Epithelial cell of proximal tubule (primary cell): ENCODE results near the gene C17orf100. TPM values are rescaled to one million over a fixed set of nuclear protein-coding genes. Genes with fewer than 3 reads are reported as not detected.

Experiments used
- DNase-seq: peaks from one replicate; pipeline ENCODE4 v3.0.0-alpha.2; 2011; ENCODE audit warnings: low read depth
- H3K4me3 ChIP-seq: 2 replicates; pipeline ENCODE4 v1.5.1; 2011; ENCODE audit warnings: low read depth, mild to moderate bottlenecking, low read length
- CTCF ChIP-seq: conservative IDR thresholded peaks from 2 replicates; pipeline ENCODE4 v1.5.1; 2012; ENCODE audit warnings: low read depth, mild to moderate bottlenecking, low read length
- total RNA-seq: library from RNA; depleted of rRNA; stranded (reverse); fragments of >200 nt; gene quantifications from 2 replicates; pipeline ENCODE4 v1.2.3, GENCODE V29; 2015

The C17orf100 gene
- total RNA-seq, 1 donor from 2014 or later = 1.2 TPM

- no peak for DNase-seq
- no peak for TF ChIP-seq CTCF
- H3K4me3 ChIP-seq = no peak overlapping the region
Measured at GRCh38 chr17:6636616-6637457, 14.7 kb upstream of the C17orf100 start.

- H3K4me3 ChIP-seq = no peak overlapping the region
- TF ChIP-seq CTCF = no peak
- no peak for DNase-seq
Measured at GRCh38 chr17:6637458-6637840, 14.1 kb upstream of the C17orf100 start.

GRCh38 chr17:6638046-6638908, 13.3 kb upstream of the C17orf100 start:
- H3K4me3 ChIP-seq = peak overlapping the region; percentile 98
- no peak for TF ChIP-seq CTCF
- no peak for DNase-seq

GRCh38 chr17:6639014-6639585, 12.5 kb upstream of the C17orf100 start:
- no peak for DNase-seq
- H3K4me3 ChIP-seq = peak overlapping the region; percentile 98
- TF ChIP-seq CTCF = no peak

GRCh38 chr17:6639586-6640535, 11.7 kb upstream of the C17orf100 start:
- no peak for TF ChIP-seq CTCF
- DNase-seq = no peak

More at GRCh38 chr17:6639586-6640535, 11.7 kb upstream of the C17orf100 start:
- peak overlapping the region; percentile 98 for H3K4me3 ChIP-seq
